Left lung (tissue), 10 donors: Measurements from ENCODE around the gene MCF2L2. TPM values are rescaled to one million over a fixed set of nuclear protein-coding genes. Genes with fewer than 3 reads are reported as not detected.
"Not testable (repeated sequence)": the region's sequence is repeated elsewhere in the genome, so short reads cannot be mapped to it uniquely, and the experiment has no call there.

ENCODE experiments used
- ATAC-seq: fragments of 200-7000 bp; cut with Tn5 transposase; one replicate; pipeline ENCODE4 v1.9.1; 2020; ENCODE audit warnings: moderate library complexity
- DNase-seq, 4 donors: peaks; one replicate each; pipeline ENCODE4 v3.0.0-alpha.2; 2013 to 2020
- H3K27ac ChIP-seq, 2 donors: fragments of 200-600 bp; sonication (generic) in 1 of 2; one replicate each; pipeline versions ENCODE4 v1.5.0 to v1.8.0; 2020 to 2021
- H3K27me3 ChIP-seq, 2 donors: fragments of 200-600 bp; sonication (generic) in 1 of 2; one replicate each; pipeline versions ENCODE4 v1.5.0 to v1.8.0; 2020 to 2021
- H3K36me3 ChIP-seq, 2 donors: fragments of 200-600 bp; sonication (generic) in 1 of 2; one replicate each; pipeline versions ENCODE4 v1.5.0 to v1.8.0; 2020 to 2021
- H3K4me1 ChIP-seq, 2 donors: fragments of 200-600 bp; one replicate each; pipeline ENCODE4 v1.8.0; 2021
- H3K4me3 ChIP-seq, 2 donors: fragments of 200-600 bp; sonication (generic) in 1 of 2; one replicate each; pipeline versions ENCODE4 v1.5.0 to v1.8.0; 2020 to 2021; ENCODE audit warnings: mild to moderate bottlenecking in 1 of 2
- H3K9me3 ChIP-seq, 2 donors: fragments of 200-600 bp; sonication (generic) in 1 of 2; one replicate each; pipeline versions ENCODE4 v1.5.0 to v1.8.0; 2020 to 2021
- intact Hi-C, 2 donors: fragments of 100-400 bp; cut with DNase I; formaldehyde crosslinking; loops; one replicate each; pipeline versions ENCODE4 v1.11.2 to v1.14.2; 2022
- polyA plus RNA-seq, 6 donors: library from polyadenylated mRNA; unstranded; fragments of 120-200 nt; gene quantifications; one replicate each; pipeline ENCODE4 v1.2.1, GENCODE V29; 2013; ENCODE audit not compliant: insufficient read length in 6 of 6
- total RNA-seq, 2 donors: library from RNA; stranded (reverse); fragmentation: NEBNext Ultra II Directional; extraction: Animal tissue kit (Norgen Biotek cat#: 25700); gene quantifications; one replicate each; pipeline ENCODE4 v1.2.1, GENCODE V29; 2021
- TF ChIP-seq, protein P1 (sequence below), 2 donors: fragments of 200-600 bp; sonication (generic) in 1 of 2; IDR thresholded peaks; one replicate each; pipeline versions ENCODE4 v1.5.0 to v1.8.0; 2021; ENCODE audit warnings: antibody characterized with exemption in 2 of 2
- donor health status: DM: no; HTN: yes; CAD: no.
- donor health status: DM: no; HTN: no; CAD: no.

The MCF2L2 gene
- total and polyA plus RNA-seq, 8 donors = 0.41 to 3.5 (median 2.2) TPM

GRCh38 chr3:183180784-183181295, 247.6 kb downstream of the MCF2L2 start:
- H3K36me3 ChIP-seq = no peaks in the 10 kb centered on the region
- intact Hi-C loops = loop anchor here in 1 of 2 donors (10.0 kb wide), 1 partner anchor 204 kb away; no protein-coding TSS in a partner anchor
- no peaks in the 10 kb centered on the region for H3K9me3 ChIP-seq
- no peak overlapping the region for H3K4me3 ChIP-seq
- peaks cover 8 to 56% of the 10 kb centered on the region in 2 donors for H3K27me3 ChIP-seq
- ATAC-seq (no peak), DNase-seq (no peak)
- H3K4me1 ChIP-seq = peaks cover 7 to 33% of the 10 kb centered on the region in 2 donors
- no peak overlapping the region for H3K27ac ChIP-seq
- TF ChIP-seq, protein P1, sequence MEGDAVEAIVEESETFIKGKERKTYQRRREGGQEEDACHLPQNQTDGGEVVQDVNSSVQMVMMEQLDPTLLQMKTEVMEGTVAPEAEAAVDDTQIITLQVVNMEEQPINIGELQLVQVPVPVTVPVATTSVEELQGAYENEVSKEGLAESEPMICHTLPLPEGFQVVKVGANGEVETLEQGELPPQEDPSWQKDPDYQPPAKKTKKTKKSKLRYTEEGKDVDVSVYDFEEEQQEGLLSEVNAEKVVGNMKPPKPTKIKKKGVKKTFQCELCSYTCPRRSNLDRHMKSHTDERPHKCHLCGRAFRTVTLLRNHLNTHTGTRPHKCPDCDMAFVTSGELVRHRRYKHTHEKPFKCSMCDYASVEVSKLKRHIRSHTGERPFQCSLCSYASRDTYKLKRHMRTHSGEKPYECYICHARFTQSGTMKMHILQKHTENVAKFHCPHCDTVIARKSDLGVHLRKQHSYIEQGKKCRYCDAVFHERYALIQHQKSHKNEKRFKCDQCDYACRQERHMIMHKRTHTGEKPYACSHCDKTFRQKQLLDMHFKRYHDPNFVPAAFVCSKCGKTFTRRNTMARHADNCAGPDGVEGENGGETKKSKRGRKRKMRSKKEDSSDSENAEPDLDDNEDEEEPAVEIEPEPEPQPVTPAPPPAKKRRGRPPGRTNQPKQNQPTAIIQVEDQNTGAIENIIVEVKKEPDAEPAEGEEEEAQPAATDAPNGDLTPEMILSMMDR (IDR thresholded peaks at IDR 0.05) = no peak

- no peak overlapping the region for H3K27ac ChIP-seq
- DNase-seq (no peak), ATAC-seq (no peak)
- H3K4me3 ChIP-seq = peak overlapping the region in 1 of 2 donors; percentile 51
- intact Hi-C loops = loop anchor here in 1 of 2 donors (10.0 kb wide), 1 partner anchor 205 kb away; no protein-coding TSS in a partner anchor
- TF ChIP-seq, protein P1 (IDR thresholded peaks at IDR 0.05) = no peak
- peaks cover 4 to 28% of the 10 kb centered on the region in 2 donors for H3K4me1 ChIP-seq
- H3K36me3 ChIP-seq = no peaks in the 10 kb centered on the region
- peaks cover 8 to 61% of the 10 kb centered on the region in 2 donors for H3K27me3 ChIP-seq
- no peaks in the 10 kb centered on the region for H3K9me3 ChIP-seq
Measured at GRCh38 chr3:183180110-183180783, 248.2 kb downstream of the MCF2L2 start.

- H3K36me3 ChIP-seq, intact Hi-C loops, H3K9me3 ChIP-seq, DNase-seq: not testable (repeated sequence)
- Histone ChIP-seq H3K4me1 (peaks cover 0 to 20% of the 10 kb centered on the region in 2 donors), H3K4me3 (peak overlapping the region; percentile 51), H3K27ac (peak overlapping the region in 1 of 2 donors; percentile 45), H3K27me3 (peaks cover 8 to 66% of the 10 kb centered on the region in 2 donors)
- ATAC-seq = peak; percentile 24
Measured at GRCh38 chr3:183179550-183179908, 248.9 kb downstream of the MCF2L2 start.

DNA sequence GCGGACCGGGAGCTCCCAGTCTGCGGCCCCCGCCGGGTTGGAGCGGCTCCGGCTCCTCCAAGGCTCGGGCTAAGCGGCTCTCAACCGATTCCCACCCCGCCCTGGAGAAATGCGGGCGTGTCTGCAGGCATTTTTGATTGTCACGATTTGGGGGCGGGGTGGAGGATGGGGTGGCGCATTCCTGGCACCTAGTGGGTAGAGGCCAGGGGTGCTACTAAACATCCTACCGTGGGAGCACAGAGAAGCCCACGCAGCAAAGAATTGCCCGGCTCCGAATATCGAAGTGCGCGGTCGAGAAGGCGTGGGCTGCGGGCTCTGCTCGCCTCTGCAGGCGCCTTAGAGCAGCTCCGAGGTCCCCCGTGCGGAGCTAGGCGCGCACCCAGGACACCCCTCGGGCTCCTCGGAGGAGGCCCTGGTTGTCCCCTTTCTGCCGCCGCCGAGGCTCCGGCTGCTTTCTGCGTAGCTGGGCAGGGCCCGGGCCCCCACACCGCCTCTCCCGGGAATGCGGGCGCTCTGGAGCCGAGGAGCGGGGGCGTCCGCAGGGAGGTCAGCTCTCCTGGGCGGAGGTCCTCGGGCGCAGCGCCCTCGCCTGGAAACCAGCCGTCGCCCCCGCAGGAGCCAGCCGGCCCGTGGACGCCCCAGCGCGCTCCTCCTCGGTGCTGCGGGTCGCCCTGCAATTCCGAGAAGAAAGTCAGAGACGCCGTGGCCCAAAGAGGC, 249.4 kb downstream of the MCF2L2 start:
- peaks cover 8 to 66% of the 10 kb centered on the region in 2 donors for H3K27me3 ChIP-seq
- H3K27ac ChIP-seq = peak overlapping the region in 1 of 2 donors; percentile 45
- peaks cover 0 to 20% of the 10 kb centered on the region in 2 donors for H3K4me1 ChIP-seq
- intact Hi-C loops = no loop called here
- H3K4me3 ChIP-seq = peak overlapping the region; percentile 51
- no peaks in the 10 kb centered on the region for H3K36me3 ChIP-seq
- DNase-seq = peak in 3 of 4 donors; percentile 58 to 90 (median 78)
- peak; percentile 87 for ATAC-seq
- no peaks in the 10 kb centered on the region for H3K9me3 ChIP-seq
- TF ChIP-seq, protein P1 (IDR thresholded peaks at IDR 0.05) = peak in 1 of 2 donors; percentile 7

GRCh38 chr3:183178512-183178832, 249.9 kb downstream of the MCF2L2 start:
- H3K27ac ChIP-seq = no peak overlapping the region

More at GRCh38 chr3:183178512-183178832, 249.9 kb downstream of the MCF2L2 start:
- ATAC-seq = no peak
- DNase-seq = no peak
- Histone ChIP-seq H3K9me3 (no peaks in the 10 kb centered on the region), H3K36me3 (no peaks in the 10 kb centered on the region), H3K27me3 (peaks cover 8 to 66% of the 10 kb centered on the region in 2 donors), H3K4me3 (peak overlapping the region; percentile 51), H3K4me1 (peaks cover 0 to 20% of the 10 kb centered on the region in 2 donors)
- TF ChIP-seq, protein P1 (IDR thresholded peaks at IDR 0.05) = no peak
- intact Hi-C loops = no loop called here
